Panc1 (cell line): Measurements from ENCODE around the gene TBCD. TPM values are rescaled to one million over a fixed set of nuclear protein-coding genes. Genes with fewer than 3 reads are reported as not detected.

ENCODE experiments used
- ATAC-seq: fragments of 200-7000 bp; cut with Tn5 transposase; 2 replicates; pipeline ENCODE4 v1.9.1; 2020; ENCODE audit warnings: mild to moderate bottlenecking, moderate library complexity
- BruUV-seq: library from RNA; stranded (reverse); fragments of 400-500 nt; replicated peaks from 2 replicates; lab custom pipeline; 2021; lab: Mats Ljungman, UMichigan
- CTCF ChIA-PET: fragments of 300-600 bp; sonication (Branson Sonifier 250); formaldehyde crosslinking; loops from one replicate; lab custom pipeline; 2022; ENCODE audit warnings: antibody characterized with exemption; lab: Charles Lee
- POLR2A ChIA-PET: fragments of 300-600 bp; sonication (Branson Sonifier 250); formaldehyde crosslinking; loops from one replicate; lab custom pipeline; 2022; ENCODE audit warnings: antibody characterized with exemption; lab: Charles Lee
- DNase-seq: peaks from one replicate; pipeline ENCODE4 v3.0.0-alpha.2; 2010; ENCODE audit warnings: low read depth, low spot score
- H3K27ac ChIP-seq: 2 replicates; pipeline ENCODE4 v1.5.1; 2011; ENCODE audit warnings: mild to moderate bottlenecking, low read length, inconsistent platforms
- H3K27me3 ChIP-seq: fragments of 200-500 bp; sonication (Bioruptor generic); 2 replicates; pipeline ENCODE4 v1.6.0; 2014; ENCODE audit warnings: low read length, inconsistent platforms; ENCODE audit not compliant: control insufficient read depth, insufficient read depth
- H3K36me3 ChIP-seq: fragments of 200-500 bp; sonication (Bioruptor generic); 2 replicates; pipeline ENCODE4 v1.5.1; 2014; ENCODE audit warnings: inconsistent platforms, mild to moderate bottlenecking, low read length, moderate library complexity; ENCODE audit not compliant: control insufficient read depth, insufficient read depth
- H3K4me1 ChIP-seq: 2 replicates; pipeline ENCODE4 v1.5.1; 2011; ENCODE audit warnings: inconsistent platforms, mild to moderate bottlenecking, low read length, moderate library complexity; ENCODE audit not compliant: control insufficient read depth, insufficient read depth
- H3K4me3 ChIP-seq, 2 experiments: 2 replicates each; pipeline ENCODE4 v1.5.1; 2011 to 2012; ENCODE audit warnings: low read depth in 2 of 2, low read length in 2 of 2, mild to moderate bottlenecking in 2 of 2, inconsistent platforms in 1 of 2, moderate library complexity in 1 of 2
- H3K9me3 ChIP-seq: fragments of 200-500 bp; sonication (Bioruptor generic); 2 replicates; pipeline ENCODE4 v1.5.1; 2014; ENCODE audit warnings: low read depth, mild to moderate bottlenecking, inconsistent platforms, low read length, moderate library complexity; ENCODE audit not compliant: control insufficient read depth, insufficient read depth
- CTCF ChIP-seq: fragments of 450-650 bp; IDR thresholded peaks from 2 replicates; pipeline ENCODE4 v1.5.1; 2017; ENCODE audit warnings: mild to moderate bottlenecking
- POLR2AphosphoS5 ChIP-seq: IDR thresholded peaks from 2 replicates; pipeline ENCODE4 v1.6.1; 2012; ENCODE audit warnings: mild to moderate bottlenecking, low read depth, low read length, moderate library complexity
- REST ChIP-seq, 2 experiments: IDR thresholded peaks; 2 replicates each; pipeline ENCODE4 v1.6.1; 2011 to 2012; ENCODE audit warnings: low read depth in 2 of 2, control low read depth in 1 of 2, low read length in 1 of 2, mild to moderate bottlenecking in 1 of 2, moderate library complexity in 1 of 2; ENCODE audit not compliant: insufficient read depth in 1 of 2
- SIN3A ChIP-seq: IDR thresholded peaks from 2 replicates; pipeline ENCODE4 v1.6.1; 2012; ENCODE audit warnings: low read depth, mild to moderate bottlenecking, low read length, moderate library complexity, borderline replicate concordance; ENCODE audit not compliant: insufficient read depth
- TCF7L2 ChIP-seq: IDR thresholded peaks from 2 replicates; pipeline ENCODE4 v1.6.1; 2011; ENCODE audit warnings: mild to moderate bottlenecking, low read depth, low read length, inconsistent platforms
- in situ Hi-C: cut with HindIII; loops from 2 replicates; pipeline ENCODE4 v1.10.0; 2016; ENCODE audit warnings: low sequenced_read_pairs, low pct_unique_long_range_greater_than_20kb
- intact Hi-C: fragments of 100-400 bp; cut with micrococcal nuclease; formaldehyde crosslinking; loops from one replicate; pipeline ENCODE4 v1.10.0; 2022; ENCODE audit not compliant: unreplicated experiment
- total RNA-seq: library from RNA; stranded (reverse); gene quantifications from one replicate; pipeline ENCODE4 v1.2.1, GENCODE V29; 2021; ENCODE audit not compliant: unreplicated experiment

Gene TBCD
- total RNA-seq, 1 experiment from 2014 or later = 186 TPM

- Histone ChIP-seq H3K27me3 (no peaks in the 10 kb centered on the region), H3K36me3 (no peaks in the 10 kb centered on the region; the same call in 1 of the 2 replicates), H3K4me3 (no peak overlapping the region), H3K4me1 (peaks cover 5% of the 10 kb centered on the region), H3K9me3 (no peaks in the 10 kb centered on the region), H3K27ac (no peak overlapping the region)
- intact Hi-C loops = no loop called here
- no peak for TF ChIP-seq POLR2AphosphoS5
- no peak for TF ChIP-seq SIN3A
- TF ChIP-seq CTCF = no peak
- no peak for TF ChIP-seq REST (IDR thresholded peaks at IDR 0.05; ENCODE audit: insufficient read depth in 1 of 2, low read depth in 2 of 2, low read length in 1 of 2)
- no peak for TF ChIP-seq TCF7L2
- POLR2A ChIA-PET = no interaction called here
- BruUV-seq = no TSS peak
- no peak for ATAC-seq
- DNase-seq = no peak
- CTCF ChIA-PET = no interaction called here
- in situ Hi-C loops = no loop called here
Observed at GRCh38 chr17:82868715-82869131, 116.9 kb downstream of the TBCD start.

GRCh38 chr17:82869536-82869935 lies 117.7 kb downstream of the TBCD start:
- Histone ChIP-seq H3K36me3 (no peaks in the 10 kb centered on the region; the same call in 1 of the 2 replicates), H3K9me3 (no peaks in the 10 kb centered on the region), H3K4me3 (no peak overlapping the region), H3K27me3 (no peaks in the 10 kb centered on the region), H3K4me1 (no peaks in the 10 kb centered on the region), H3K27ac (no peak overlapping the region)
- CTCF ChIA-PET = no interaction called here
- intact Hi-C loops (no loop called here), in situ Hi-C loops (no loop called here)
- ATAC-seq (no peak), DNase-seq (no peak)
- POLR2A ChIA-PET = no interaction called here
- TF ChIP-seq CTCF = no peak
- no TSS peak for BruUV-seq

GRCh38 chr17:82870091-82870491 lies 118.2 kb downstream of the TBCD start:
- in situ Hi-C loops (no loop called here), intact Hi-C loops (no loop called here)
- H3K27me3 ChIP-seq = no peaks in the 10 kb centered on the region
- DNase-seq (no peak), ATAC-seq (no peak)
- no peak overlapping the region for H3K4me3 ChIP-seq
- ChIA-PET CTCF (no interaction called here), POLR2A (no interaction called here)
- H3K27ac ChIP-seq = no peak overlapping the region
- no peaks in the 10 kb centered on the region for H3K4me1 ChIP-seq
- no TSS peak for BruUV-seq
- no peak for TF ChIP-seq SIN3A
- no peak for TF ChIP-seq POLR2AphosphoS5
- no peak for TF ChIP-seq REST (IDR thresholded peaks at IDR 0.05; ENCODE audit: insufficient read depth in 1 of 2, low read depth in 2 of 2, low read length in 1 of 2)
- TF ChIP-seq TCF7L2 = no peak
- TF ChIP-seq CTCF = no peak
- H3K9me3 ChIP-seq = no peaks in the 10 kb centered on the region
- H3K36me3 ChIP-seq = no peaks in the 10 kb centered on the region; the same call in 1 of the 2 replicates
